Measurements from ENCODE around the gene TTC5.

DNA sequence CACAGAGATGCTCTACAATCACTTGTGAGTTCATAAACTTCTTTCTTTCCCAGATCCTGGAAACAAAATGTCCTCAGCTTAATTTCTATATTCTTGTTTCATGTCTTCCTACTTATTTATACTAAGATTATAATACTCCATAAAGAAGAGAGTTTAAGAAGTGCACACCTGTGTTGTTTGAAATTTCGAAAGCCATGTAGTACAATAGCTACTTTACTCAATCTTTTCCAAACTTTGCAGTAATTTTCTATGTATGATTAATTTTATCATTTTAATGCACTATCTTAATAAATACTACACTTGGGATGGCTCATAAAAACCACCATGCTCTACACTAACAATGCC, 300 bp upstream of the TTC5 start:
- TF ChIP-seq POLR2A (IDR thresholded peaks at IDR 0.05): no peak
- TF ChIP-seq, protein P1, sequence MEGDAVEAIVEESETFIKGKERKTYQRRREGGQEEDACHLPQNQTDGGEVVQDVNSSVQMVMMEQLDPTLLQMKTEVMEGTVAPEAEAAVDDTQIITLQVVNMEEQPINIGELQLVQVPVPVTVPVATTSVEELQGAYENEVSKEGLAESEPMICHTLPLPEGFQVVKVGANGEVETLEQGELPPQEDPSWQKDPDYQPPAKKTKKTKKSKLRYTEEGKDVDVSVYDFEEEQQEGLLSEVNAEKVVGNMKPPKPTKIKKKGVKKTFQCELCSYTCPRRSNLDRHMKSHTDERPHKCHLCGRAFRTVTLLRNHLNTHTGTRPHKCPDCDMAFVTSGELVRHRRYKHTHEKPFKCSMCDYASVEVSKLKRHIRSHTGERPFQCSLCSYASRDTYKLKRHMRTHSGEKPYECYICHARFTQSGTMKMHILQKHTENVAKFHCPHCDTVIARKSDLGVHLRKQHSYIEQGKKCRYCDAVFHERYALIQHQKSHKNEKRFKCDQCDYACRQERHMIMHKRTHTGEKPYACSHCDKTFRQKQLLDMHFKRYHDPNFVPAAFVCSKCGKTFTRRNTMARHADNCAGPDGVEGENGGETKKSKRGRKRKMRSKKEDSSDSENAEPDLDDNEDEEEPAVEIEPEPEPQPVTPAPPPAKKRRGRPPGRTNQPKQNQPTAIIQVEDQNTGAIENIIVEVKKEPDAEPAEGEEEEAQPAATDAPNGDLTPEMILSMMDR (IDR thresholded peaks at IDR 0.05): no peak
